H9 (cell line): ENCODE results near the gene PITPNB. TPM values are rescaled to one million over a fixed set of nuclear protein-coding genes. Genes with fewer than 3 reads are reported as not detected.

Experiments used
- DNase-seq: peaks from one replicate; pipeline ENCODE4 v3.0.0-alpha.2; 2017
- H2AFZ ChIP-seq: one replicate; pipeline ENCODE4 v1.6.1; 2013; ENCODE audit warnings: mild to moderate bottlenecking, low read length, control low read depth, moderate library complexity
- H2AK5ac ChIP-seq: 2 replicates; pipeline ENCODE4 v1.6.1; 2013; ENCODE audit warnings: low read length, control low read depth, mixed read lengths; ENCODE audit not compliant: insufficient read length
- H2BK120ac ChIP-seq: one replicate; pipeline ENCODE4 v1.6.1; 2013; ENCODE audit warnings: low read depth, mild to moderate bottlenecking, low read length, control low read depth, inconsistent platforms; ENCODE audit not compliant: poor library complexity, severe bottlenecking
- H2BK12ac ChIP-seq: 2 replicates; pipeline ENCODE4 v1.6.1; 2013; ENCODE audit warnings: low read length, control low read depth, mixed read lengths, low read depth; ENCODE audit not compliant: insufficient read length
- H2BK15ac ChIP-seq: 2 replicates; pipeline ENCODE4 v1.6.1; 2013; ENCODE audit warnings: low read depth, low read length, control low read depth
- H2BK20ac ChIP-seq: one replicate; pipeline ENCODE4 v1.6.1; 2013; ENCODE audit warnings: low read depth, mild to moderate bottlenecking, low read length, control low read depth, inconsistent platforms; ENCODE audit not compliant: poor library complexity, severe bottlenecking
- H2BK5ac ChIP-seq: 2 replicates; pipeline ENCODE4 v1.6.1; 2013; ENCODE audit warnings: low read length, control low read depth, mixed read lengths; ENCODE audit not compliant: insufficient read length
- H3K14ac ChIP-seq: 2 replicates; pipeline ENCODE4 v1.6.1; 2013; ENCODE audit warnings: low read length, control low read depth; ENCODE audit not compliant: insufficient read depth
- H3K18ac ChIP-seq: 2 replicates; pipeline ENCODE4 v1.6.1; 2013; ENCODE audit warnings: low read depth, mild to moderate bottlenecking, mixed read lengths, low read length, control low read depth; ENCODE audit not compliant: insufficient read length
- H3K23ac ChIP-seq: 2 replicates; pipeline ENCODE4 v1.6.1; 2013; ENCODE audit warnings: low read length, control low read depth, mixed read lengths, low read depth; ENCODE audit not compliant: insufficient read length
- H3K23me2 ChIP-seq: 2 replicates; pipeline ENCODE4 v1.6.1; 2013; ENCODE audit warnings: low read depth, mild to moderate bottlenecking, mixed read lengths, low read length, control low read depth; ENCODE audit not compliant: insufficient read length, poor library complexity, severe bottlenecking
- H3K27ac ChIP-seq: 2 replicates; pipeline ENCODE4 v1.5.1; 2013; ENCODE audit warnings: low read length, control low read depth, mixed read lengths, low read depth; ENCODE audit not compliant: insufficient read length
- H3K27me3 ChIP-seq: 2 replicates; pipeline ENCODE4 v1.6.1; 2013; ENCODE audit warnings: low read length, control low read depth, inconsistent platforms; ENCODE audit not compliant: insufficient read depth
- H3K4ac ChIP-seq: 2 replicates; pipeline ENCODE4 v1.6.1; 2013; ENCODE audit warnings: low read depth, mild to moderate bottlenecking, control low read depth, inconsistent platforms, low read length, moderate library complexity
- H3K4me1 ChIP-seq: 2 replicates; pipeline ENCODE4 v1.6.1; 2013; ENCODE audit warnings: low read length, control low read depth, inconsistent platforms; ENCODE audit not compliant: insufficient read depth
- H3K4me2 ChIP-seq: 2 replicates; pipeline ENCODE4 v1.6.1; 2013; ENCODE audit warnings: low read length, control low read depth, mixed read lengths; ENCODE audit not compliant: insufficient read length, insufficient read depth
- H3K56ac ChIP-seq: 2 replicates; pipeline ENCODE4 v1.6.1; 2013; ENCODE audit warnings: low read depth, mild to moderate bottlenecking, mixed read lengths, low read length, control low read depth; ENCODE audit not compliant: insufficient read length
- H3K79me1 ChIP-seq: 2 replicates; pipeline ENCODE4 v1.6.1; 2013; ENCODE audit warnings: low read depth, mild to moderate bottlenecking, moderate library complexity, low read length, control low read depth, inconsistent platforms; ENCODE audit not compliant: insufficient read depth, poor library complexity, severe bottlenecking
- H3K79me2 ChIP-seq: 2 replicates; pipeline ENCODE4 v1.6.1; 2013; ENCODE audit warnings: low read length, control low read depth, inconsistent platforms; ENCODE audit not compliant: insufficient read depth
- H3K9ac ChIP-seq: 2 replicates; pipeline ENCODE4 v1.6.1; 2013; ENCODE audit warnings: low read length, control low read depth, mixed read lengths; ENCODE audit not compliant: insufficient read length; ENCODE audit errors: extremely low read depth
- H3K9me3 ChIP-seq: one replicate; pipeline ENCODE4 v1.6.1; 2013; ENCODE audit warnings: low read depth, low read length, inconsistent platforms; ENCODE audit not compliant: control insufficient read depth
- H3T11ph ChIP-seq: one replicate; pipeline ENCODE4 v1.6.1; 2013; ENCODE audit warnings: mild to moderate bottlenecking, low read length, control low read depth, inconsistent platforms
- H4K20me1 ChIP-seq: one replicate; pipeline ENCODE4 v1.6.1; 2013; ENCODE audit not compliant: control insufficient read depth, insufficient read length, insufficient read depth
- H4K5ac ChIP-seq: 2 replicates; pipeline ENCODE4 v1.6.1; 2013; ENCODE audit warnings: low read depth, mild to moderate bottlenecking, mixed read lengths, low read length, control low read depth; ENCODE audit not compliant: insufficient read length
- H4K8ac ChIP-seq: replicated peaks from 2 replicates; pipeline ENCODE4 v1.6.1; 2013; ENCODE audit warnings: low read length, control low read depth, mixed read lengths, low read depth; ENCODE audit not compliant: insufficient read length
- H4K91ac ChIP-seq: 2 replicates; pipeline ENCODE4 v1.6.1; 2013; ENCODE audit warnings: low read depth, mild to moderate bottlenecking, moderate library complexity, mixed read lengths, low read length, control low read depth; ENCODE audit not compliant: insufficient read length
- H3K27ac Mint-ChIP-seq, 3 experiments: 2 replicates in 2 of 3; 3 replicates in 1 of 3; pipeline ENCODE4 v1.8.0; 2020 to 2021; ENCODE audit warnings: mixed read lengths in 3 of 3, mild to moderate bottlenecking in 1 of 3, moderate library complexity in 1 of 3
- H3K27me3 Mint-ChIP-seq: 2 replicates; pipeline ENCODE4 v1.8.0; 2021; ENCODE audit warnings: low read depth, mild to moderate bottlenecking, moderate library complexity, mixed read lengths
- H3K36me3 Mint-ChIP-seq, 3 experiments: 2 replicates in 2 of 3; 3 replicates in 1 of 3; pipeline ENCODE4 v1.8.0; 2020 to 2021; ENCODE audit warnings: low read depth in 3 of 3, mixed read lengths in 3 of 3; ENCODE audit not compliant: insufficient read depth in 1 of 3
- H3K4me1 Mint-ChIP-seq, 2 experiments: 2 replicates each; pipeline ENCODE4 v1.8.0; 2020; ENCODE audit warnings: mixed read lengths in 2 of 2
- H3K4me3 Mint-ChIP-seq, 2 experiments: 2 replicates in 1 of 2; 3 replicates in 1 of 2; pipeline ENCODE4 v1.8.0; 2020 to 2021; ENCODE audit warnings: mild to moderate bottlenecking in 2 of 2, mixed read lengths in 2 of 2, moderate library complexity in 1 of 2
- H3K9me3 Mint-ChIP-seq, 2 experiments: 2 replicates in 1 of 2; 3 replicates in 1 of 2; pipeline ENCODE4 v1.8.0; 2020; ENCODE audit warnings: mild to moderate bottlenecking in 2 of 2, mixed read lengths in 2 of 2, moderate library complexity in 1 of 2
- CTCF ChIP-seq: fragments of 200-600 bp; sonication (generic); conservative IDR thresholded peaks from 3 replicates; pipeline ENCODE4 v1.8.0; 2021; ENCODE audit warnings: antibody characterized with exemption, mild to moderate bottlenecking
- WGBS: extraction: QIAGEN DNeasy Blood & Tissue Kit; methylation state at CpG from one replicate; pipeline ENCODE4 v1.1.7; 2013; ENCODE audit warnings: missing lambda C conversion rate, low lambda C conversion rate, mixed read lengths; ENCODE audit not compliant: insufficient read length; ENCODE audit errors: extremely low coverage; 5-methylcytosine and 5-hydroxymethylcytosine counted together
- total RNA-seq: library from RNA; stranded (reverse); gene quantifications from 2 replicates; pipeline ENCODE4 v1.2.1, GENCODE V29; 2021

The PITPNB gene
- total RNA-seq, 1 experiment from 2014 or later: 106 TPM

GRCh38 chr22:27863001-27863400 is 56.1 kb downstream of the PITPNB start:
- Mint-ChIP-seq H3K9me3 (no peaks in the 10 kb centered on the region), H3K36me3 (peaks cover 5 to 37% (median 22%) of the 10 kb centered on the region in 3 experiments; a peak in 6 of 7 replicates), H3K27ac (0 out of 7 replicates have a peak overlapping the region, but pooled peaks of 1 of the 3 experiments have one; percentile 23), H3K27me3 (no peaks in the 10 kb centered on the region), H3K4me1 (peaks cover 8 to 9% of the 10 kb centered on the region in 2 experiments), H3K4me3 (no peak overlapping the region)
- Histone ChIP-seq H3K4ac (no peak overlapping the region), H2BK5ac (no peak overlapping the region), H2AFZ (no peak overlapping the region), H2AK5ac (no peak overlapping the region), H3K4me2 (no peak overlapping the region), H3K27me3 (no peaks in the 10 kb centered on the region), H2BK120ac (no peak overlapping the region), H3K27ac (no peak overlapping the region), H3K79me2 (no peaks in the 10 kb centered on the region), H3K18ac (no peak overlapping the region), H2BK20ac (no peak overlapping the region), H4K5ac (no peak overlapping the region), H3K23me2 (no peaks in the 10 kb centered on the region), H2BK12ac (no peak overlapping the region), H3K56ac (no peak overlapping the region), H4K91ac (no peak overlapping the region), H2BK15ac (no peak overlapping the region), H3K4me1 (no peaks in the 10 kb centered on the region), H4K20me1 (no peaks in the 10 kb centered on the region), H3K14ac (no peak overlapping the region), H3K23ac (no peak overlapping the region), H3K79me1 (no peaks in the 10 kb centered on the region), H4K8ac (no peak overlapping the region), H3T11ph (no peak overlapping the region), H3K9me3 (no peaks in the 10 kb centered on the region), H3K9ac (no peak overlapping the region)
- no peak for TF ChIP-seq CTCF
- DNase-seq: no peak
- no CpG with 5 or more reads among the region's 1 CpG for WGBS
